Psoas muscle (tissue), 8 donors: Measurements from ENCODE around the gene MOCS1. TPM values are rescaled to one million over a fixed set of nuclear protein-coding genes. Genes with fewer than 3 reads are reported as not detected.

ENCODE experiments used
- ATAC-seq, 4 donors: fragments of 200-7000 bp; cut with Tn5 transposase; one replicate each; pipeline ENCODE4 v1.9.1; 2020; ENCODE audit warnings: moderate library complexity in 3 of 4, mild to moderate bottlenecking in 2 of 4
- DNase-seq, 2 donors: peaks; one replicate each; pipeline ENCODE4 v3.0.0-alpha.2; 2020
- H3K27ac ChIP-seq: fragments of 200-600 bp; one replicate; pipeline ENCODE4 v1.8.0; 2022
- H3K27me3 ChIP-seq, 3 donors: fragments of 200-600 bp in 1 of 3; one replicate each; pipeline versions ENCODE4 v1.6.1 to v1.8.0; 2013 to 2022; ENCODE audit warnings: low read length in 2 of 3, mild to moderate bottlenecking in 2 of 3, moderate library complexity in 1 of 3; ENCODE audit not compliant: insufficient read depth in 3 of 3
- H3K36me3 ChIP-seq, 2 donors: fragments of 200-600 bp in 1 of 2; one replicate each; pipeline versions ENCODE4 v1.6.1 to v1.8.0; 2013 to 2022; ENCODE audit warnings: low read depth in 1 of 2, mild to moderate bottlenecking in 1 of 2, moderate library complexity in 1 of 2; ENCODE audit not compliant: insufficient read depth in 1 of 2
- H3K4me1 ChIP-seq: fragments of 200-600 bp; one replicate; pipeline ENCODE4 v1.8.0; 2022
- H3K4me3 ChIP-seq: fragments of 200-600 bp; one replicate; pipeline ENCODE4 v1.8.0; 2022; ENCODE audit warnings: mild to moderate bottlenecking
- H3K9me3 ChIP-seq: fragments of 200-600 bp; one replicate; pipeline ENCODE4 v1.8.0; 2022
- WGBS, 3 donors: extraction: QIAGEN DNeasy Blood & Tissue Kit; methylation state at CpG; one replicate each; pipeline versions ENCODE4 v1.1.6 to v1.1.7; 2013; 5-methylcytosine and 5-hydroxymethylcytosine counted together
- intact Hi-C, 2 donors: fragments of 100-400 bp; cut with DNase I; formaldehyde crosslinking; loops; one replicate each; pipeline versions ENCODE4 v1.11.0 to v1.14.2; 2022
- polyA plus RNA-seq, 3 donors: library from polyadenylated mRNA; stranded (reverse); fragments of 200-250 nt; gene quantifications; one replicate each; pipeline ENCODE4 v1.2.3, GENCODE V29; 2013
- total RNA-seq, 4 donors: library from RNA; stranded (reverse); fragmentation: NEBNext Ultra II Directional in 2 of 4; extraction: Animal tissue kit (Norgen Biotek cat#: 25700) in 2 of 4; gene quantifications; one replicate each; pipeline versions ENCODE4 v1.2.1 to v1.2.4, GENCODE V29; 2021 to 2023
- TF ChIP-seq, protein P1 (sequence below): fragments of 200-600 bp; IDR thresholded peaks from one replicate; pipeline ENCODE4 v1.8.0; 2022; ENCODE audit warnings: antibody characterized with exemption
- donor health status: healthy with polysubstance abuse.
- donor health status: DM: no; HTN: no; CAD: no; lungs with moderate emphysema.
- donor health status: Bipolar disorder and iron deficiency.
- donor health status: healthy.
- donor health status: DM: yes; HTN: yes; CAD: no.
- donor health status: DM: no; HTN: no; CAD: no.
- donor health status: DM: no; HTN: no; CAD: no.
- donor health status: DM: yes; HTN: yes; CAD: no.

The MOCS1 gene
- total and polyA plus RNA-seq, 7 donors = 17.3 to 44.2 (median 32.5) TPM

DNA sequence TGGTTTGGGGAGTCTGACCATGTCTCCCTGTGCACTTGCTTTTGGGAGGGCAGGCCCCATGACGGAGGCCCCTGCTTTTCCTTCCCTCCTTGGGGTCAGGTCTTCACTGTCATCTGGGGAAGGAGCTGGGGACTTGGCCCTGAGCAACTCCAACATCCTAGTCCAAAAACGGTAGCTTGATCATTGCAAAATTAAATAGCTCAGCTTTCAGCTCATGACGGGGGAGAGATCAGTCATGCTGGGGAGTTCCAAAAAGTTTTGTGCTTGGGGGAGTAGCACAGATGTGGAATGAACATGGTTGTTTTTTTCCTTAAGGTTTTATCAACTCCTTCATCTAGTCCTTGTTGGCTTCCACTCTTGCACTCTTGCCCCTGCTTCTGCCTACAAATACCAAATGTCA, 60.8 kb downstream of the MOCS1 start:
- TF ChIP-seq, protein P1, sequence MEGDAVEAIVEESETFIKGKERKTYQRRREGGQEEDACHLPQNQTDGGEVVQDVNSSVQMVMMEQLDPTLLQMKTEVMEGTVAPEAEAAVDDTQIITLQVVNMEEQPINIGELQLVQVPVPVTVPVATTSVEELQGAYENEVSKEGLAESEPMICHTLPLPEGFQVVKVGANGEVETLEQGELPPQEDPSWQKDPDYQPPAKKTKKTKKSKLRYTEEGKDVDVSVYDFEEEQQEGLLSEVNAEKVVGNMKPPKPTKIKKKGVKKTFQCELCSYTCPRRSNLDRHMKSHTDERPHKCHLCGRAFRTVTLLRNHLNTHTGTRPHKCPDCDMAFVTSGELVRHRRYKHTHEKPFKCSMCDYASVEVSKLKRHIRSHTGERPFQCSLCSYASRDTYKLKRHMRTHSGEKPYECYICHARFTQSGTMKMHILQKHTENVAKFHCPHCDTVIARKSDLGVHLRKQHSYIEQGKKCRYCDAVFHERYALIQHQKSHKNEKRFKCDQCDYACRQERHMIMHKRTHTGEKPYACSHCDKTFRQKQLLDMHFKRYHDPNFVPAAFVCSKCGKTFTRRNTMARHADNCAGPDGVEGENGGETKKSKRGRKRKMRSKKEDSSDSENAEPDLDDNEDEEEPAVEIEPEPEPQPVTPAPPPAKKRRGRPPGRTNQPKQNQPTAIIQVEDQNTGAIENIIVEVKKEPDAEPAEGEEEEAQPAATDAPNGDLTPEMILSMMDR = no peak
- peaks cover 0 to 81% of the 10 kb centered on the region in 2 donors for H3K36me3 ChIP-seq
- DNase-seq (no peak), ATAC-seq (peak in 2 of 4 donors; percentile 6 to 55)
- no peaks in the 10 kb centered on the region for H3K4me1 ChIP-seq
- no peaks in the 10 kb centered on the region for H3K27me3 ChIP-seq
- no peak overlapping the region for H3K27ac ChIP-seq
- H3K4me3 ChIP-seq = no peak overlapping the region
- WGBS, 3 donors = 43 to 62% (median 52%) methylated on average over 3 of the region's 3 CpGs
- no peaks in the 10 kb centered on the region for H3K9me3 ChIP-seq
- intact Hi-C loops = no loop called here

DNA sequence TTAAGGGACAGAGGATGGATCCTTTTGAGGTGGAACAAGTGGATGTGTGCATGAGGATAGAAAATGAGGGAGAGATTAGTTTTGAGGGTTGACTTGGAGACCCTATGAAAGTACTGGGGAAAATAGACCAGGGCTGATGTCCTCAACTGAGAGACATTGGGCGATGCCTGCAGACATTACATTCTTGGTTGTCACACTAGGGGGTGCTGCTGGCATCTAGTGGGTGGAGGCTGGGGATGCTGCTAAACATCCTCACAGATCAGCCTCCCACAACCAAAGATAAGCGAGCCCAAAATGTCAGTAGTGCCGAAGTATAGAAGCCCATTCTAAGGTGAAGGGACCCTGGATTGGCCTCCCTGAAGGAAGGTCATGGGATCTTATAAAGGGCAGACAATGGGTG, 63.3 kb downstream of the MOCS1 start:
- 96 to 98% (median 96%) methylated on average over 3 of the region's 3 CpGs for WGBS, 3 donors
- DNase-seq (no peak), ATAC-seq (no peak)
- intact Hi-C loops = no loop called here
- Histone ChIP-seq H3K4me1 (no peaks in the 10 kb centered on the region), H3K36me3 (peaks cover 0 to 74% of the 10 kb centered on the region in 2 donors), H3K4me3 (no peak overlapping the region), H3K27ac (no peak overlapping the region), H3K9me3 (no peaks in the 10 kb centered on the region), H3K27me3 (no peaks in the 10 kb centered on the region)
- TF ChIP-seq, protein P1 = no peak

DNA sequence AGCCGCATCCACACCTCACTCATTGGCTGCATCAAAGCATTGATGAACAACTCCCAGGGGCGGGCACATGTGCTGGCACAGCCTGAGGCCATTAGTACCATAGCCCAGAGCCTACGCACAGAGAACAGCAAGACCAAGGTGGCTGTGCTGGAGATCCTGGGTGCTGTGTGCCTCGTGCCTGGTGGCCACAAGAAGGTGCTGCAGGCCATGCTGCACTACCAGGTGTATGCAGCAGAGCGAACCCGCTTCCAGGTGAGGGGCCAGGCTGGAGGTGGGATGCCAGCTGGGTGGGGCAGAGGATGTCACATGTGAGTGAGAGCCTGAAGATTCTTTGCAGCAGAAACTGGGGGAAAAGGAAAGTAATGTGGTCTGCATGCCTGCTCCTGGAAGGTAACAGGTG, 66.7 kb downstream of the MOCS1 start:
- WGBS, 3 donors = 88 to 93% (median 90%) methylated on average over 6 of the region's 6 CpGs
- TF ChIP-seq, protein P1 = no peak
- Histone ChIP-seq H3K36me3 (peaks cover 0 to 51% of the 10 kb centered on the region in 2 donors), H3K4me1 (no peaks in the 10 kb centered on the region), H3K9me3 (no peaks in the 10 kb centered on the region), H3K27me3 (no peaks in the 10 kb centered on the region), H3K27ac (no peak overlapping the region), H3K4me3 (no peak overlapping the region)
- intact Hi-C loops = no loop called here
- no peak for ATAC-seq
- no peak for DNase-seq

DNA sequence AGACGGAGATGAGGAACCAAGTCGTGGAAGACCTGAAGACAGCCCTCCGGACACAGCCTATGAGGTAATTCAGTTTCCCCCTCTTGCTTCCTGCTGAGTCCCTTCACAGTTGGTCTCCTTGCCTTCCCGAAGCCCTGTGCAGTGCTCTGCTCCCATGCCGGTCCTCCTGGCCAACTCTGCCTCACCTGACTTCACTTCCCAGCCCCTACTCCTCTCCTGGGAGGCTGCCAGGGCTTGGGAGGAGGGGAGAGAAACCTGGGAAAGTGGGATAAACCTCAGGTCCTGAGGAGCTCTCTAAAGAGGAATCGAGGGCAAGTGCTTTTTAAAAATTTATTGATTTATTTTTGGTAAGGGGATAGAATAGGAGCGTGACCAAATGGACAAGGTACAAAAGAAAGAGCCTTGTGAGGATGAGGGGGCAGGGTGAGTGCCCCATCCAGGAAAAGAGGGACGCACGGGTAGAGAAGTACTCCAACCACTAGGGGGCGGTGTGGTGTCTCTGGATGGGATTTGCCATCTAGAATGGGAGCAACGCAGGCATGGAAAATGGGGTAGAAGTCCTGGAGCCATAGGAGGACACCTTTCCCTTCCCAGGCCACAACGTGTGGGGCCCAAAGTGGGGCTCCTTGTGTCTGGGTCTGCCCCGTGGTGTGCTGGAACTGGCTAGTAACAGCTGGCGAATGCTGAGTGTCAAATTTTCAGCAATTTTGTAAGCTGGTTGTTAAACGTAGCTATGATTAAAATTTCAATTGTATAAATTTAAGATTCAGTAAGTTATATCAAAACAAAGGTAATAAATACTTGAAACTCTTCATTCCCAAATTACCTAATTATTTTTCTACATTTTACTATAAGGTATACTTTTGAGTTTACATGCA, 69.0 kb downstream of the MOCS1 start:
- Histone ChIP-seq H3K27ac (no peak overlapping the region), H3K36me3 (peaks cover 0 to 55% of the 10 kb centered on the region in 2 donors), H3K9me3 (no peaks in the 10 kb centered on the region), H3K4me3 (no peak overlapping the region), H3K4me1 (no peaks in the 10 kb centered on the region), H3K27me3 (no peaks in the 10 kb centered on the region)
- intact Hi-C loops = loop anchor here in 1 of 2 donors (1.0 kb wide), 1 partner anchor 443 kb away; no protein-coding TSS in a partner anchor
- DNase-seq (peak; percentile 75 to 81), ATAC-seq (peak; percentile 72 to 87 (median 80))
- TF ChIP-seq, protein P1 = peak; percentile 88
- 45 to 52% (median 46%) methylated on average over 15 of the region's 15 CpGs for WGBS, 3 donors
